GM13977 (cell line): Measurements from ENCODE around the gene TMBIM4.

Source experiments
- DNase-seq: peaks from one replicate; pipeline ENCODE4 v3.0.0; 2012; ENCODE audit warnings: low spot score
- CTCF ChIP-seq: IDR thresholded peaks from 2 replicates; pipeline ENCODE4 v1.5.1; 2012; ENCODE audit warnings: mild to moderate bottlenecking, control low read depth; ENCODE audit not compliant: insufficient read depth; ENCODE audit errors: extremely low read depth, missing control alignments
- in situ Hi-C: fragments of 300-500 bp; cut with MboI; formaldehyde crosslinking; loops from one replicate; pipeline ENCODE4 v1.12.0; 2022; ENCODE audit warnings: low sequenced_read_pairs, low pct_unique_long_range_greater_than_20kb, mixed read lengths, inconsistent platforms; ENCODE audit not compliant: unreplicated experiment

Gene TMBIM4

GRCh38 chr12:66117242-66117641 is 52.6 kb downstream of the TMBIM4 start:
- in situ Hi-C loops = no loop called here
- no peak for TF ChIP-seq CTCF
- DNase-seq = no peak

- TF ChIP-seq CTCF = no peak
- in situ Hi-C loops = no loop called here
- DNase-seq = no peak
Observed at GRCh38 chr12:66115071-66115600, 54.7 kb downstream of the TMBIM4 start.

GRCh38 chr12:66113471-66113870 is 56.3 kb downstream of the TMBIM4 start:
- no peak for DNase-seq
- no peak for TF ChIP-seq CTCF
- in situ Hi-C loops = no loop called here

GRCh38 chr12:66111605-66112004 is 58.2 kb downstream of the TMBIM4 start:
- DNase-seq = no peak
- in situ Hi-C loops = no loop called here
- TF ChIP-seq CTCF = no peak

- in situ Hi-C loops = no loop called here
- no peak for TF ChIP-seq CTCF
- DNase-seq = no peak
Observed at GRCh38 chr12:66109056-66109455, 60.7 kb downstream of the TMBIM4 start.

- in situ Hi-C loops = no loop called here
- DNase-seq = no peak
- no peak for TF ChIP-seq CTCF
Observed at GRCh38 chr12:66108386-66108785, 61.4 kb downstream of the TMBIM4 start.

- in situ Hi-C loops = no loop called here
- peak; percentile 62 for DNase-seq
- TF ChIP-seq CTCF = peak; percentile 67
Observed at GRCh38 chr12:66107451-66107915, 62.3 kb downstream of the TMBIM4 start.
